ENCODE results near the gene C7.

GRCh38 chr5:40882291-40882690 lies 27.0 kb upstream of the C7 start:
- TF ChIP-seq CTCF (IDR thresholded peaks at IDR 0.05) (no peak), POLR2A (IDR thresholded peaks at IDR 0.05) (no peak)

Data from adrenal gland (tissue), 5 donors.